ENCODE results near the gene TRIM46. TPM values are rescaled to one million over a fixed set of nuclear protein-coding genes. Genes with fewer than 3 reads are reported as not detected.

TRIM46 gene
- total RNA-seq, 1 experiment from 2014 or later = 0.21 TPM

DNA sequence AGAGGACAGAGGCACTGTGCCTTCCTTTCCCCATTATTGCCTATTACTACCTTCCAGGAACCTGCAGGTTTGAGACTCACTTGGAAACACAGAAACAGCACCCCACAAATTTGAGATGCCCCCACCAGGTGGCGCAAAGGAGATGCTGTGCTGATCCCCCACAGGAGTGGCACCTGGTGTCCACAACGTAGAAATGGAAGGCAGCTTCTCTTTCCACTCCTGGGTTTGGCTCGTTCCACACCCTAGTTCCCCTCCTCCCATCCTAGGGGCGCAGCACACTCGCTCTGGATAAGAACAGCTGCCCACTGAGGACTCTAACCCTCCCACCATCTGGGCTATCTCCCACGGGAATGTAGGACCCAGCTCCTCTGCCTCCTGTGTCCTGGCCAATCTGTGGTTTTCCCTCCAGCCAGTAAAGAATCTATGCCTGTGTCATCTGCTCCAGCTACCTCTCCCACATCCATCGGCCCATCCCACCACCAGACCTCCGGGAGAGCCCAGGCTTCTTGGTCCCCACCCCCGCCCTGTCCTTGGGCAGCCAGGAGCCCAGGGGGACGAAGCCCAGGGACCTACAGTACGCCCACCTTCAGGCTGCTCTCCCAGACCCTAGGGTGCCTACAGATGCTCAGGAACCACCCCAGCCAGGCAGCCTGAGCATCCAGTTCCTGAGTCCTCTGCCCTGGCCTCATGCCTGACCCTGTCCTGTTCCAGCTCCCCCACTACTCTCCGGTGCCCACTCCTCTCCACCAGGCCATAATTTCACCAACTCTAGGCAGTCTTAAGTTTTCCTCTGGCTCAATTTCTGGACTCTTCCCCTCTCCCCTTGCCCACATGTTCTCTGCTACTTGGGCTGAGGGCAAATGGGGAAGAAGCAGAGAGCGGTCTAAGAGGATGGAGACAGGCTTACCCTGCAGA is 33.5 kb downstream of the TRIM46 start:
- TF ChIP-seq, protein P1, sequence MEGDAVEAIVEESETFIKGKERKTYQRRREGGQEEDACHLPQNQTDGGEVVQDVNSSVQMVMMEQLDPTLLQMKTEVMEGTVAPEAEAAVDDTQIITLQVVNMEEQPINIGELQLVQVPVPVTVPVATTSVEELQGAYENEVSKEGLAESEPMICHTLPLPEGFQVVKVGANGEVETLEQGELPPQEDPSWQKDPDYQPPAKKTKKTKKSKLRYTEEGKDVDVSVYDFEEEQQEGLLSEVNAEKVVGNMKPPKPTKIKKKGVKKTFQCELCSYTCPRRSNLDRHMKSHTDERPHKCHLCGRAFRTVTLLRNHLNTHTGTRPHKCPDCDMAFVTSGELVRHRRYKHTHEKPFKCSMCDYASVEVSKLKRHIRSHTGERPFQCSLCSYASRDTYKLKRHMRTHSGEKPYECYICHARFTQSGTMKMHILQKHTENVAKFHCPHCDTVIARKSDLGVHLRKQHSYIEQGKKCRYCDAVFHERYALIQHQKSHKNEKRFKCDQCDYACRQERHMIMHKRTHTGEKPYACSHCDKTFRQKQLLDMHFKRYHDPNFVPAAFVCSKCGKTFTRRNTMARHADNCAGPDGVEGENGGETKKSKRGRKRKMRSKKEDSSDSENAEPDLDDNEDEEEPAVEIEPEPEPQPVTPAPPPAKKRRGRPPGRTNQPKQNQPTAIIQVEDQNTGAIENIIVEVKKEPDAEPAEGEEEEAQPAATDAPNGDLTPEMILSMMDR (IDR thresholded peaks at IDR 0.05; ENCODE audit: unreplicated experiment) = peak; percentile 97
- intact Hi-C loops (cut with micrococcal nuclease) = loop anchor here (1.0 to 5.0 kb wide), 4 partner anchors 19 to 116 kb away; partner anchors contain the start of gene SCAMP3
- Mint-ChIP-seq H3K27ac (ENCODE audit: low read depth, unreplicated experiment) (peak overlapping the region; percentile 91), H3K4me1 (ENCODE audit: insufficient read depth, unreplicated experiment) (peaks cover 22% of the 10 kb centered on the region), H3K9me3 (ENCODE audit: unreplicated experiment) (no peaks in the 10 kb centered on the region), H3K36me3 (ENCODE audit: insufficient read depth, unreplicated experiment) (peaks cover 33% of the 10 kb centered on the region), H3K27me3 (ENCODE audit: insufficient read depth, unreplicated experiment) (no peaks in the 10 kb centered on the region), H3K4me3 (ENCODE audit: unreplicated experiment) (peak overlapping the region; percentile 76)
- BruUV-seq (replicated peaks) = no TSS peak
- ChIA-PET CTCF (interaction anchor here (0.5 to 9.1 kb wide), 25 partner anchors 12 to 795 kb away, joined by 3 to 111 read pairs (median 5); partner anchors contain the start of genes CLK2 and KRTCAP2), POLR2A (interaction anchor here (0.7 to 9.2 kb wide), 14 partner anchors 13 to 715 kb away, joined by 3 to 131 read pairs (median 4); partner anchors contain the start of genes ENTREP3, FDPS and KRTCAP2)
- peak; percentile 93 for DNase-seq (ENCODE audit: unreplicated experiment)

- no peak for DNase-seq (ENCODE audit: unreplicated experiment)
- no peaks in the 10 kb centered on the region for H3K27me3 Mint-ChIP-seq (ENCODE audit: insufficient read depth, unreplicated experiment)
- ChIA-PET CTCF (interaction anchor here (0.5 to 9.1 kb wide), 19 partner anchors 11 to 687 kb away, joined by 3 to 111 read pairs (median 7); partner anchors contain the start of gene KRTCAP2), POLR2A (interaction anchor here (0.7 to 9.2 kb wide), 10 partner anchors 13 to 100 kb away, joined by 3 to 131 read pairs (median 6); partner anchors contain the start of genes FDPS and KRTCAP2)
- TF ChIP-seq, protein P1 (IDR thresholded peaks at IDR 0.05; ENCODE audit: unreplicated experiment) = no peak
- peaks cover 40% of the 10 kb centered on the region for H3K36me3 Mint-ChIP-seq (ENCODE audit: insufficient read depth, unreplicated experiment)
- peaks cover 22% of the 10 kb centered on the region for H3K4me1 Mint-ChIP-seq (ENCODE audit: insufficient read depth, unreplicated experiment)
- peak within 1 kb of the TSS; percentile 91 for H3K27ac Mint-ChIP-seq (ENCODE audit: low read depth, unreplicated experiment)
- H3K9me3 Mint-ChIP-seq (ENCODE audit: unreplicated experiment) = no peaks in the 10 kb centered on the region
- peak within 1 kb of the TSS; percentile 76 for H3K4me3 Mint-ChIP-seq (ENCODE audit: unreplicated experiment)
- intact Hi-C loops (cut with micrococcal nuclease) = loop anchor here (1.0 to 5.0 kb wide), 5 partner anchors 18 to 115 kb away; partner anchors contain the start of gene SCAMP3
- TSS peak; percentile 78 for BruUV-seq (replicated peaks)
These were observed 34.3 kb downstream of the TRIM46 start, which contains the start of gene THBS3 for GRCh38 chr1:155207806-155208540. Gene THBS3 (minus strand): TSS chr1:155207897. CDS start chr1:155207876, 21 bp downstream.

DNA sequence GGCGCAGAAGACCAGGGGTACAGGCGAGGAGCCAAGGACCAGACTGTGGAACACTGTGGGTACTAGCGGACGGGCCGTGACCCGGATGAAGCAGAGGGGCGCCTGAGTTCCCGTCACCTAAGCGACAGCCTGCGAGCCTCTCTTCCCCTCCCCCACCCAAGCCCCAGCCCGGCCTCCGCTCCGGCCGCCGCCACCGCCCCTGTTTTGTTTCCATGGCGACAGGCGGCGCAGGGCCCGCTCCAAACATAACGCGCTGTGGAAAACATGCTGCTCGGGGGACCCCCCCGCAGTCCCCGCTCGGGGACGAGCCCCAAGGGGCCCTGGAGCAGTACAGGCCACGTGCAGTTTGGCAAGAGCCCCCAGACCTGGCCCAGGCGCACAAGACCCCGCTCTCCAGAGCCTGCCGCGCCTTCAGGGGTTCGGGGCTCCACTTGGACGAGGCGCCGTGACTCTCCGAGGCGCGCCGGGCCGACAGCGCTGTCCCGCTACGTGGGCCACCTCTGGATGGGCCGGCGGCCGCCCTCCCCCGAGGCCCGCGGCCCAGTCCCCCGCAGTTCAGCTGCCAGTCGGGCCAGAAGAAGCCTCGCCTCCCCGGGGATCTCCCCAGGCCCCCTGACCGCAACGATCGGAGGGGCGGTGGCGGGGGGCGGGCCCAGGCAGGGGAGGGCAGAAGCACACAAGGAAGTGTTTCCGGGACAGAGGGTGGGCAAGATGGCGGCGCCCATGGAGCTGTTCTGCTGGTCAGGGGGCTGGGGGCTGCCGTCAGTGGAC is 35.1 kb downstream of the TRIM46 start, which contains the start of gene MTX1:
Gene MTX1 (plus strand): TSS at position 155 of the 771 bp plus-strand sequence. CDS start 110 bp downstream, at position 265.
- no peaks in the 10 kb centered on the region for H3K9me3 Mint-ChIP-seq (ENCODE audit: unreplicated experiment)
- peak within 1 kb of the TSS; percentile 91 for H3K27ac Mint-ChIP-seq (ENCODE audit: low read depth, unreplicated experiment)
- H3K27me3 Mint-ChIP-seq (ENCODE audit: insufficient read depth, unreplicated experiment) = no peaks in the 10 kb centered on the region
- H3K4me3 Mint-ChIP-seq (ENCODE audit: unreplicated experiment) = peak within 1 kb of the TSS; percentile 76
- peaks cover 33% of the 10 kb centered on the region for H3K36me3 Mint-ChIP-seq (ENCODE audit: insufficient read depth, unreplicated experiment)
- CTCF ChIA-PET = interaction anchor here (0.6 to 9.1 kb wide), 13 partner anchors 14 to 682 kb away, joined by 3 to 111 read pairs (median 5); partner anchors contain the start of gene KRTCAP2
- POLR2A ChIA-PET = interaction anchor here (0.5 to 9.2 kb wide), 19 partner anchors 10 to 235 kb away, joined by 3 to 131 read pairs (median 4); partner anchors contain the start of genes CKS1B, CLK2, FLAD1 and KRTCAP2
- DNase-seq (ENCODE audit: unreplicated experiment) = peak; percentile 79
- BruUV-seq (replicated peaks) = no TSS peak
- intact Hi-C loops (cut with micrococcal nuclease) = loop anchor here (1.0 to 5.0 kb wide), 2 partner anchors 32 to 54 kb away; partner anchors contain the start of gene SCAMP3
- TF ChIP-seq, protein P1 (IDR thresholded peaks at IDR 0.05; ENCODE audit: unreplicated experiment) = no peak
- H3K4me1 Mint-ChIP-seq (ENCODE audit: insufficient read depth, unreplicated experiment) = peaks cover 22% of the 10 kb centered on the region
